HEK293T (cell line): Measurements from ENCODE around the gene P4HTM.

ENCODE experiments used
- CTCF ChIA-PET: fragments of 350-600 bp; formaldehyde crosslinking; extraction: SDS; loops from one replicate; lab custom pipeline; 2021; ENCODE audit warnings: antibody characterized with exemption, inconsistent platforms; lab: Yijun Ruan, JAX
- POLR2A ChIA-PET: fragments of 350-600 bp; formaldehyde crosslinking; extraction: SDS; loops from one replicate; lab custom pipeline; 2020; ENCODE audit warnings: antibody characterized with exemption, inconsistent platforms; lab: Yijun Ruan, JAX
- DNase-seq: peaks from one replicate; pipeline ENCODE4 v3.0.0; 2012; ENCODE audit warnings: mixed read lengths; ENCODE audit errors: extremely low spot score
- ARNT ChIP-seq: fragments of 450-650 bp; IDR thresholded peaks from 2 replicates; pipeline ENCODE4 v1.6.1; 2017; ENCODE audit warnings: mild to moderate bottlenecking
- BHLHE40 ChIP-seq: fragments of 450-650 bp; IDR thresholded peaks from 2 replicates; pipeline ENCODE4 v1.6.1; 2016; ENCODE audit warnings: mild to moderate bottlenecking, moderate library complexity, borderline replicate concordance
- CTBP1 ChIP-seq: fragments of 450-650 bp; IDR thresholded peaks from 2 replicates; pipeline ENCODE4 v1.6.1; 2016; ENCODE audit warnings: borderline replicate concordance
- ELF4 ChIP-seq: fragments of 450-650 bp; IDR thresholded peaks from 2 replicates; pipeline ENCODE4 v1.6.1; 2017; ENCODE audit warnings: antibody characterized with exemption
- FOXA1 ChIP-seq: fragments of 450-650 bp; IDR thresholded peaks from 2 replicates; pipeline ENCODE4 v1.6.1; 2016; ENCODE audit warnings: mild to moderate bottlenecking
- FOXK2 ChIP-seq: fragments of 450-650 bp; IDR thresholded peaks from 2 replicates; pipeline ENCODE4 v1.6.1; 2016; ENCODE audit warnings: mild to moderate bottlenecking
- FOXM1 ChIP-seq: fragments of 450-650 bp; IDR thresholded peaks from 2 replicates; pipeline ENCODE4 v1.6.1; 2017; ENCODE audit warnings: mild to moderate bottlenecking, borderline replicate concordance
- HDGF ChIP-seq: fragments of 450-650 bp; IDR thresholded peaks from 2 replicates; pipeline ENCODE4 v1.6.1; 2017; ENCODE audit warnings: antibody characterized with exemption, borderline replicate concordance
- L3MBTL2 ChIP-seq: fragments of 450-650 bp; conservative IDR thresholded peaks from 2 replicates; pipeline ENCODE4 v1.6.1; 2016; ENCODE audit warnings: mild to moderate bottlenecking
- LEF1 ChIP-seq: fragments of 450-650 bp; IDR thresholded peaks from 2 replicates; pipeline ENCODE4 v1.6.1; 2017; ENCODE audit warnings: mild to moderate bottlenecking, borderline replicate concordance
- NFRKB ChIP-seq: fragments of 450-650 bp; IDR thresholded peaks from 2 replicates; pipeline ENCODE4 v1.6.1; 2016; ENCODE audit warnings: mild to moderate bottlenecking, moderate library complexity
- SP1 ChIP-seq: fragments of 450-650 bp; IDR thresholded peaks from 2 replicates; pipeline ENCODE4 v1.6.1; 2017
- SUZ12 ChIP-seq: fragments of 450-650 bp; IDR thresholded peaks from 2 replicates; pipeline ENCODE4 v1.6.1; 2016; ENCODE audit warnings: mild to moderate bottlenecking
- TARDBP ChIP-seq: fragments of 450-650 bp; IDR thresholded peaks from 2 replicates; pipeline ENCODE4 v1.6.1; 2016
- ZNF384 ChIP-seq: fragments of 450-650 bp; IDR thresholded peaks from 2 replicates; pipeline ENCODE4 v1.6.1; 2016
- TF ChIP-seq, protein P1 (sequence below): fragments of 450-650 bp; IDR thresholded peaks from 2 replicates; pipeline ENCODE4 v1.6.1; 2016

P4HTM gene

DNA sequence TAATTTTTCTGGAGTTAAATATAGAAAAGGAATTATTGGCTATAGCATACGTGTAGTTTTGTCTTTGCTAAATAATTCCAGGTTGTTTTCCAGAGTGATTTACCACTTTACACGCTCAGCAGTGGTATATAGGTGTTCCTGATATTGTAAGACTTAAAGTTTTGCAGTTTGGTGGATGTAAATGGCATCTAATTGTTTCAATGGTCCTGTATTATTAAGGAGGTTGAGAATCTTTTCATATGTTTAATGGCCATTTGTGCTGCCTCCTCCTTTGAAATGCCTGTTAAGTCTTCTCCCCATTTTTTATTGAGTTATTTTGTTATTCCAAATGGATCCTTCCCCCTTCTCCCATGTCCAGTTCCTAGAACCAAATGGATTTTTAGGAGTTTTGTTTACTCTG, 26.4 kb upstream of the P4HTM start:
- ChIA-PET POLR2A (no interaction called here), CTCF (no interaction called here)
- no peak for DNase-seq
- TF ChIP-seq CTBP1 (no peak), ARNT (no peak)
- TF ChIP-seq, protein P1, sequence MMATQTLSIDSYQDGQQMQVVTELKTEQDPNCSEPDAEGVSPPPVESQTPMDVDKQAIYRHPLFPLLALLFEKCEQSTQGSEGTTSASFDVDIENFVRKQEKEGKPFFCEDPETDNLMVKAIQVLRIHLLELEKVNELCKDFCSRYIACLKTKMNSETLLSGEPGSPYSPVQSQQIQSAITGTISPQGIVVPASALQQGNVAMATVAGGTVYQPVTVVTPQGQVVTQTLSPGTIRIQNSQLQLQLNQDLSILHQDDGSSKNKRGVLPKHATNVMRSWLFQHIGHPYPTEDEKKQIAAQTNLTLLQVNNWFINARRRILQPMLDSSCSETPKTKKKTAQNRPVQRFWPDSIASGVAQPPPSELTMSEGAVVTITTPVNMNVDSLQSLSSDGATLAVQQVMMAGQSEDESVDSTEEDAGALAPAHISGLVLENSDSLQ = no peak

DNA sequence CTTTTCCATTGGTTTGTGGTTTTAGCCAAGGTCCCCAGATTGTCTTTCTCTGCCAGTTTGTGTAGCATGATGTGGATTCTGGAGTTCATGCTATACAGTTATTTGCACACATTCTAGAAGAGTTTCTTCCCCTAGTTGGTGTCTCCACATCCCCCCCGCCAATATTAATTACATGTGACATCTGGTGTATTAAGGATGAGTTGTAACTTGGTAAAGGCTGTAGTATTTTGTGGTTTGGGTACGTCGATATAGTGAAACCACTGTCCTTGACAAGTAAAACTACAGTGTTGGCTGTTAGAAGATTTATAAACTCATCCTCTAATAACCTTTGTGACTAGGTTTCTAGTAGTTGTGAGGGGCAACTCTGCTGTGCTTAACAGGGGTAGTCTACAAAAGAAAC, 23.7 kb upstream of the P4HTM start:
- ChIA-PET CTCF (no interaction called here), POLR2A (no interaction called here)
- no peak for DNase-seq
- TF ChIP-seq BHLHE40 (no peak), ELF4 (no peak), ARNT (no peak), SUZ12 (no peak), FOXM1 (no peak), ZNF384 (no peak), FOXA1 (no peak), TARDBP (no peak), L3MBTL2 (no peak), NFRKB (no peak)
- TF ChIP-seq, protein P1 = no peak

DNA sequence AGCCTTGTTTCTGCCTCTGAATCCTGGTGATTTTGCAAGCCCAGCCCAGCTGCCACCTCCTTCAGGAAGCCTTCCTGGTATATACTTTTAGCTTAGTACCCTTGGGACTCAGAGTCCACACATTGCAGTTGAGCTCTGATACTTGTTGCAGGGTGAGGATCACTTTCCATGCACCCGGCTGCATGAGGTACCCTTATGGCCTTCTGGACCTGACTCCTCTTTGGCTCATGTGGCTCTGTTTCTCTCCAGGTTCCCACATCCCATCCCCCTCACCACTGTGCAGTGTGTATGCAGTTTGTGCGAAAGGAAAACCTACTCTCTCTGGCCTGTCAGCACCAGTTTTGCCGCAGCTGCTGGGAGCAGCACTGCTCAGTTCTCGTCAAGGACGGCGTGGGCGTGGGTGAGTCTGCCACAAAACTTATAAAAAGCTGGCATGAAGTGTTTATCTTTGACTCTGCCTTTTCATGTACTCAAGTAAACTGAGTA, 23.1 kb upstream of the P4HTM start:
- POLR2A ChIA-PET = no interaction called here
- DNase-seq = no peak
- no peak for TF ChIP-seq HDGF
- TF ChIP-seq LEF1 = no peak
- no peak for TF ChIP-seq NFRKB
- no peak for TF ChIP-seq FOXA1
- TF ChIP-seq L3MBTL2 = no peak
- TF ChIP-seq, protein P1 = no peak
- TF ChIP-seq ELF4 = no peak
- no peak for TF ChIP-seq ARNT
- no peak for TF ChIP-seq FOXM1
- TF ChIP-seq BHLHE40 = no peak
- no peak for TF ChIP-seq TARDBP
- TF ChIP-seq SUZ12 = no peak
- CTCF ChIA-PET = no interaction called here

DNA sequence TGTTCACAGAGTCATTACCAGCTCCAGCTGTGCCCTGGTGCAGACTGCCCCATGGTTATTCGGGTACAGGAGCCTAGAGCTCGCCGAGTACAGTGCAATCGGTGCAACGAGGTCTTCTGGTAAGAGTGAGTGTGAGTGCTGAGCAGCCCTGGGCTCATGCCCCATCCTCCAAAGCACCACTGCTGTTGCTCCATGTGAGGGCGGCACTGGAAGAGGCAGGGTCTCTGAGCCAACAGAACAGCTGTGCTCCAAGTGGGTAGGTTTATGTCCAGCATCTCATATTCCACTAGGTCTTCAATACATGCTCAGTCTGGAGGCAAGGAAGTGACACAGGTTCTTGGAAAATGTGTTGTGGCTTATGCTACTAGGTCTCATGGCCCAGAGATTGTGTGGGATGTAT, 19.5 kb upstream of the P4HTM start:
- no peak for DNase-seq
- ChIA-PET CTCF (no interaction called here), POLR2A (no interaction called here)
- TF ChIP-seq TARDBP (no peak), L3MBTL2 (no peak)

DNA sequence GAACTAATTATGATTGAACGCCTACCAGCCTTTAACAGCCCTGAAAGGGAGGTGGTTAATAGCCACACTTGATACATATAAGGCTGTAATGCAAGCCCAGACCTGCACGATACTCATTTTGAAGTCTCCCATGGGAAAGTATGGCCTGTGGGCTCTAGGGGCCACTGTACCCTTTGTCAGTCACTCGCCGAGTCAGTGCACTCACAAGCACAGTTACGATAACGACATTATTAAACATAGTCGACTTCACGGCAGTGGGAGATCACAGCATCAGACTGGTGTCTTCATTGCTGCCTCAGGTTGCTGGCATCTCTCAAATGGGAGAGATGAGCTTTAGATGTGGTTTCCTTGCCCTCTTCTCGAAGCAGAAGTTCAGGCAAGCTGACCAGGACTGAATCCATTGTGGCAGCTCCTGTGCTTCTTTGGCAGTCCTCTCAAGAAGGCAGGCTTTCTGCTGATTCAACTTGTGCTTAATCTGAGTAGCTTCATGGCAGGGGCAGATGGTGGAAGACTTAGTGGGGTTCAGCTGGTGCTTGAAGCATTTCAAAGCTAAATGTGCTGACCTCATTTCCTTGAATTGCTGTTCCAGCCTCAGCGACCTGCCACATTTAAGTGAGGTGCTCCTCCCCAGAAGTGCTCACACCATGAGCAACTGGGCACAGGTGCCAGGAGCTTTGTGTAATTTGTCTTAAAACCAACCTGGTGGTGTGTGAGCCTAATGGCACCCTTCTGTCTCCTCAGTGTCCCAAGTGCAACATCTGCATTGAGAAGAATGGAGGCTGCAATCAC, 15.8 kb upstream of the P4HTM start:
- ChIA-PET CTCF (interaction anchor here (0.6 to 1.5 kb wide), 2 partner anchors 14 to 224 kb away, joined by 3 to 6 read pairs; no protein-coding TSS in a partner anchor), POLR2A (interaction anchor here (0.7 to 1.0 kb wide), 2 partner anchors 32 to 33 kb away, joined by 3 read pairs; partner anchors contain the start of gene WDR6)
- DNase-seq = no peak
- TF ChIP-seq ARNT (no peak), CTBP1 (no peak), L3MBTL2 (no peak), FOXA1 (no peak), NFRKB (no peak), FOXM1 (no peak), TARDBP (no peak), LEF1 (no peak), SP1 (no peak), ZNF384 (no peak), BHLHE40 (no peak), SUZ12 (no peak), HDGF (no peak), ELF4 (no peak), FOXK2 (no peak)
- TF ChIP-seq, protein P1 = no peak

DNA sequence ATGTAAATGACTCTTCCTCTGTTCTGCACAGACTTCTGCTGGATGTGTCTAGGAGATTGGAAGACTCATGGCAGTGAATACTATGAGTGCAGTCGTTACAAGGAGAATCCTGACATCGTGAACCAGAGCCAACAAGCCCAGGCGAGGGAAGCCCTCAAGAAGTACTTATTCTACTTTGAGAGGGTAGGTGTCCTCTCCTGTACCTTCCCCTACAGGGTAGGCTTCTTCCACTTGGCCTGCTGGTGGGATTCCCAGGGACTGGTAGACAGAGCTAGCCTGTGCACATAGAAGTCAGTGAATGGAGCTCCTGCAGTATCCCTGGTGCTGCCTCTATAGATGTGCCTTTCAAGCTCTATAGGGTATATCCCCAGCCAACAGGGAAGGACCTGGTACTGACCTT, 10.6 kb upstream of the P4HTM start:
- no peak for DNase-seq
- TF ChIP-seq FOXM1 (no peak), SP1 (no peak), BHLHE40 (no peak), TARDBP (no peak), ELF4 (no peak), CTBP1 (no peak), HDGF (no peak), SUZ12 (no peak), L3MBTL2 (no peak), FOXA1 (no peak), LEF1 (no peak), FOXK2 (no peak), NFRKB (no peak), ARNT (no peak), ZNF384 (no peak)
- TF ChIP-seq, protein P1 = no peak
- CTCF ChIA-PET = no interaction called here
- POLR2A ChIA-PET = no interaction called here
